Activated CD4-positive, alpha-beta T cell treated with anti-CD3 and anti-CD28 coated beads for 36 hours (primary cell): Measurements from ENCODE around the gene AGAP4. TPM values are rescaled to one million over a fixed set of nuclear protein-coding genes. Genes with fewer than 3 reads are reported as not detected.
"Not testable (repeated sequence)": the region's sequence is repeated elsewhere in the genome, so short reads cannot be mapped to it uniquely, and the experiment has no call there.

Experiments
- ATAC-seq: fragments of 200-7000 bp; cut with Tn5 transposase; one replicate; pipeline ENCODE4 v1.10.0; 2021; ENCODE audit warnings: mild to moderate bottlenecking, moderate library complexity
- CTCF ChIA-PET: fragments of 350-600 bp; sonication (Branson Sonifier 250); formaldehyde crosslinking; loops from one replicate; lab custom pipeline; 2021; ENCODE audit warnings: antibody characterized with exemption; lab: Charles Lee
- POLR2A ChIA-PET: fragments of 350-600 bp; sonication (Branson Sonifier 250); formaldehyde crosslinking; loops from one replicate; lab custom pipeline; 2021; ENCODE audit warnings: antibody characterized with exemption, inconsistent platforms; lab: Charles Lee
- DNase-seq: peaks from one replicate; pipeline ENCODE4 v3.0.0-alpha.2; 2020
- H3K27ac Mint-ChIP-seq: one replicate; pipeline ENCODE4 v1.8.0; 2021; ENCODE audit warnings: mixed read lengths
- H3K27me3 Mint-ChIP-seq: one replicate; pipeline ENCODE4 v1.8.0; 2021; ENCODE audit warnings: mixed read lengths
- H3K36me3 Mint-ChIP-seq: one replicate; pipeline ENCODE4 v1.8.0; 2021; ENCODE audit warnings: low read depth, mixed read lengths
- H3K4me1 Mint-ChIP-seq: one replicate; pipeline ENCODE4 v1.8.0; 2021; ENCODE audit warnings: mixed read lengths
- H3K4me3 Mint-ChIP-seq: one replicate; pipeline ENCODE4 v1.8.0; 2021; ENCODE audit warnings: mild to moderate bottlenecking, moderate library complexity, mixed read lengths
- H3K9me3 Mint-ChIP-seq: one replicate; pipeline ENCODE4 v1.8.0; 2021; ENCODE audit warnings: low read depth, mixed read lengths
- intact Hi-C, 2 experiments: fragments of 100-400 bp; cut with DNase I in 1 of 2; cut with micrococcal nuclease in 1 of 2; formaldehyde crosslinking; loops; one replicate each; pipeline versions ENCODE4 v1.14.2 to v1.15.1; 2022 to 2024; cut with DNase I, micrococcal nuclease
- total RNA-seq, 2 experiments: library from RNA; stranded (reverse); gene quantifications; one replicate each; pipeline ENCODE4 v1.2.3, GENCODE V29; 2021

AGAP4 gene
- 10 to 100 TPM; 21.9 to 22.7 TPM for total RNA-seq

GRCh38 chr10:45847400-45847799, at the start of gene AGAP4:
AGAP4 (minus strand) TSS chr10:45847500; CDS start chr10:45847347, 153 bp downstream.
- POLR2A ChIA-PET, H3K36me3 Mint-ChIP-seq, DNase-seq, intact Hi-C loops, H3K4me3 Mint-ChIP-seq, H3K27me3 Mint-ChIP-seq, ATAC-seq, H3K4me1 Mint-ChIP-seq, CTCF ChIA-PET, H3K27ac Mint-ChIP-seq, H3K9me3 Mint-ChIP-seq: not testable (repeated sequence)

GRCh38 chr10:45890721-45891120, 43.4 kb upstream of the AGAP4 start:
- POLR2A ChIA-PET, H3K36me3 Mint-ChIP-seq, CTCF ChIA-PET, H3K4me3 Mint-ChIP-seq, H3K4me1 Mint-ChIP-seq, H3K27ac Mint-ChIP-seq, intact Hi-C loops, DNase-seq, H3K27me3 Mint-ChIP-seq, ATAC-seq, H3K9me3 Mint-ChIP-seq: not testable (repeated sequence)

DNA sequence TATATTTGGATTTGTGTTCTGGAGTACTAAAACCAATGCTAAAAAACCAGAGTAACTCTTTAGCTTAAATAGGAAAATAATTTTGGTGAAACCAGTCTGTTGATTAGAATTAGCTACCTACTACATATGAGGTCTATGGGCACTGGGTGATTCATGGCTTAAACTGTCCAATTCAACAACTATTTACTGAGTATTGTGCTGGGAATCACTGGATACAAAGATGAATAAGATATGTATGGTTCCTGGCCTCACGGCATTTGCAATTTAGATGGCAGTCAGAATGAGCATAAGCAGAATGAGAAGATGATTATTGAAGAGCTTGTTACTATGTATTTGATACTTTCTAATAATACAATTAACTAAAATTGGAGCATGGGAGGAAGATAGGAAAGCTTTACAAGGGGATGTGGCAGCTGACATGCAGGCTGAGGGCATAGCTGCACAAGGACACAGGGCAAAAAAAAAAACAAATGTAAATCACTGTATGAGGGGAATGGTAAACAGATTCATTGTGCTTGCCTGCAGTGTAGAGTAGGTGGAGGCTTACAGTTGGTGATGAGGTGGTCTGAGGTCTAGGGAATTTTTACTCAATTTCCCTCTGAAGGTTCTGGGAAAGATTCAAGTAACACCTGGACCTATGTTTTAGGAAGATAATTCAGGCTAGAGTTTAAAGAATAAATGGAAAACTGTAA, 42.4 kb upstream of the AGAP4 start:
- H3K9me3 Mint-ChIP-seq, ATAC-seq, CTCF ChIA-PET, DNase-seq, POLR2A ChIA-PET, H3K4me3 Mint-ChIP-seq, H3K27ac Mint-ChIP-seq, intact Hi-C loops, H3K27me3 Mint-ChIP-seq, H3K36me3 Mint-ChIP-seq, H3K4me1 Mint-ChIP-seq: not testable (repeated sequence)

DNA sequence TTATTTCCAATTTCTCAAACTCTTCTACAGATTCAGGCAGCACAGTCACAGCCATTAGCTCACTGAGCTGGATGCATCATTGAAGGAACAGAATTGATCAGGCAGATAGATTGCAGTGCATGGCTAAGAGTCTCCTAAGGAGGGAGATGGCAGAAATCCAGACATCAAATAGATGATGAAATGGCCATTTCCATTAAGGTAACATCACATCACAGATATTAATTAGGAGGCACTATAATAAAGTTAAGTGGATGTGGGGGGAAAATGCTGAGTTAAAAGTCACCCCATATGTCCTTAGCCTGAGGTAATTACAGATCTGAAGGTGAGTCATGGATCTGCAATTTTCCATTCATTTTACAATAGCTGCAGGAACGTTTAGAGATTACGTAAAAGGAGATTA, 35.6 kb upstream of the AGAP4 start:
- H3K36me3 Mint-ChIP-seq, H3K27ac Mint-ChIP-seq, DNase-seq, H3K27me3 Mint-ChIP-seq, ATAC-seq, intact Hi-C loops, CTCF ChIA-PET, POLR2A ChIA-PET, H3K4me1 Mint-ChIP-seq, H3K9me3 Mint-ChIP-seq, H3K4me3 Mint-ChIP-seq: not testable (repeated sequence)

DNA sequence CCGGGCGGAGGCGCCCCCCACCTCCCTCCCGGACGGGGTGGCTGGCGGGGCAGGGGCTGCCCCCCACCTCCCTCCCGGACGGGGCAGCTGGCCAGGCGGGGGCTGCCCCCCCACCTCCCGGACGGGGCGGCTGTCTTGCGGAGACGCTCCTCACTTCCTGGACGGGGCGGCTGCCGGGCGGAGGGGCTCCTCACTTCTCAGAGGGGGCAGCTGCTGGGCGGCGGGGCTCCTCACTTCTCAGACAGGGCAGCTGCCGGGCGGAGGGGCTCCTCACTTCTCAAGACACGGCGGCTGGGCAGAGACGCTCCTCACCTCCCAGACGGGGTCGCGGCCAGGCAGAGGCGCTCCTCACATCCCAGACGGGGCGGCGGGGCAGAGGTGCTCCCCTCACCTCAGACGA, 18.1 kb upstream of the AGAP4 start:
- CTCF ChIA-PET, ATAC-seq, POLR2A ChIA-PET, H3K4me3 Mint-ChIP-seq, H3K4me1 Mint-ChIP-seq, H3K27ac Mint-ChIP-seq, DNase-seq, H3K27me3 Mint-ChIP-seq, H3K36me3 Mint-ChIP-seq, intact Hi-C loops, H3K9me3 Mint-ChIP-seq: not testable (repeated sequence)

DNA sequence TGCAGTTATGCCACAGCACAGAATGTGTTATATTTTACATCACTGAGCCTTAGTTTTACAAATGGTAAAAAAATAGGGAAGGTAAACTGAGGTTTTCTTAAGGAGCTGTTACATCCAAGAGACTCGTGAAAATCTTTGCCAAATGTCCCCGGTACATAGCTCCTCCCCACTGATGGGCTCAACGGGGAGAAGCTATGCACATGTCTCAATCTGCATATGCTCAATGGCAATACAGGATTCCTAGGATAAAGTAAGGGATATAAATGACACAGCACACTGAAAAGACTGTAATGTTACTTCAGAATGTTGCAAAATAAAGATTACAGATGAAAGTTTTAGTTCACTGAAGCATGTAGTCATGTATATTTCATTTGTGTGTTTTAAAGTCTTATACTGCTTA, 17.0 kb upstream of the AGAP4 start:
- H3K36me3 Mint-ChIP-seq, DNase-seq, intact Hi-C loops, H3K27me3 Mint-ChIP-seq, H3K9me3 Mint-ChIP-seq, ATAC-seq, H3K4me1 Mint-ChIP-seq, CTCF ChIA-PET, H3K27ac Mint-ChIP-seq, H3K4me3 Mint-ChIP-seq, POLR2A ChIA-PET: not testable (repeated sequence)

DNA sequence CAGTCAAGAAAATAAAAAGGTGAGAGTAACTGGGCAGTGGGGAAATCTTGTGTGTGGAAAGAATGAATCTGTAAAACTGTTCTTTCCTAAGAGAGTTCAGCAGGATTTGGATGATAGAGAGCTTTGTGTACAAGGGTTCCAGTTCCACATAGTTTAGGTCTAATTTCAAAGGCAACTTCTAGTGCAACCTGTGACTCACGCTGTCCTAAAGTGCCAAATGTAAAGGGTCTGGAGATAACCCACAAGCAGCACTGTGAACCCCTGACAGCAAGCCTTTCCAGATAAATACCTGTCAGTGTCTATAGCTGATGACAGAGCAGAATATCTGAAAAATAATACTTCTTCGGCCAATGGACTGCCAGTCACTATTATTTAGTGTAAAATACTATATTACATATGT, 16.3 kb upstream of the AGAP4 start:
- H3K4me3 Mint-ChIP-seq, intact Hi-C loops, POLR2A ChIA-PET, H3K4me1 Mint-ChIP-seq, ATAC-seq, H3K27me3 Mint-ChIP-seq, DNase-seq, H3K36me3 Mint-ChIP-seq, H3K27ac Mint-ChIP-seq, CTCF ChIA-PET, H3K9me3 Mint-ChIP-seq: not testable (repeated sequence)

GRCh38 chr10:45857931-45858330, 10.6 kb upstream of the AGAP4 start:
- ATAC-seq, H3K9me3 Mint-ChIP-seq, H3K4me1 Mint-ChIP-seq, H3K27ac Mint-ChIP-seq, H3K4me3 Mint-ChIP-seq, DNase-seq, H3K36me3 Mint-ChIP-seq, POLR2A ChIA-PET, CTCF ChIA-PET, intact Hi-C loops, H3K27me3 Mint-ChIP-seq: not testable (repeated sequence)

- H3K36me3 Mint-ChIP-seq, intact Hi-C loops, H3K4me1 Mint-ChIP-seq, H3K27ac Mint-ChIP-seq, CTCF ChIA-PET, POLR2A ChIA-PET, H3K9me3 Mint-ChIP-seq, ATAC-seq, DNase-seq, H3K4me3 Mint-ChIP-seq, H3K27me3 Mint-ChIP-seq: not testable (repeated sequence)
Measured at GRCh38 chr10:45848467-45848866, 1.2 kb upstream of the AGAP4 start.

DNA sequence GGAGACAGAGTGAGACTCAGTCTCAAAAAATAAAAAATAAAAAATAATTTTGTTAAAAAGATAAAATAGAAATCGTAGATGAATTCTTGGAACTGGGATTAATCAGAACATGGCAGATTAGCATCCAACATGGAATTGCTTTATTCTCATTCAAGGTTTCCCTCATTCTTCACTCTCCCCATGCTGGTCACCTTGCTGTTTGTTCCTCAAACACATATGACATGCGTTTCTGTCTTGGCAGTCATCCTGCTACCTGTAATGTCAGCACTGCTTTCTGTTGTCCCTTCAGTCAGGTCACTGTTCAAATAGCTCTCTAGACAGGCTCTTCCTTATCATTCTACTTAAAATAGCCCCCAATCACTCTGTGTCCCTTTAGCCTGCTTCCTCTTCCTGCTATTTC, 24.4 kb downstream of the AGAP4 start:
- POLR2A ChIA-PET, CTCF ChIA-PET, DNase-seq, H3K9me3 Mint-ChIP-seq, H3K27me3 Mint-ChIP-seq, H3K27ac Mint-ChIP-seq, H3K4me1 Mint-ChIP-seq, H3K36me3 Mint-ChIP-seq, intact Hi-C loops, ATAC-seq, H3K4me3 Mint-ChIP-seq: not testable (repeated sequence)

DNA sequence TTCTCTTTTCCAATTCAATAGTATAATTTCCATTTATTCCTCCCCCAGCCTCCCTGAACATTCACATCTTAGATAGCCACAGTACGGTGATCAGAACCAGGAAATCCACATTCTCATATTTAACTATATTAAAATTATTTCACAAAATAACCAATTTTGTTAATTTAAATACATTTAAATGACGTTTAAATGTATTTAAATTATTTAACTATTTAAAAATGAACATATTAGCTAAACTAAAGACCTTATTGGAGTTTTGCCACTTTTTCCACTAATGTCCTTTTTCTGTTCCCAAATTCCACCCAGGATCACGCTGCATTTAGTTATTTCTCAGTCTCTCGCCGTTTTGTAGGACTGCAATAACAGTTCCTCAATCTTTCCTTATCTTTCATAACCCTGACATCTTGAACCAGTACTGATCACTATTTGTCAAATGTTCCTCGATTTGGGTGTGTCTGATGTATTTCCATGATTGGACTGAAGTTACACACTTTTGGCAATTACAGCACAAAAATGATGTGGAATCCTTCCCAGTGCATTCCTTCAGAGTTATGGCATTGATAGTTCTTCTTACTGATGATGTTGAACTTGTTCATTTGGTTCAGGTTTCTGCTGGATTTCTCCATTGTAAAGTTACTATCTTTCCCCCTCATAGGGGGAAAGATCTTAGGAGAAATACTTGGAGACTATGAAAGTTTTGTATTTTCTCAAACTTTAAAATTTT, 27.0 kb downstream of the AGAP4 start:
- H3K27ac Mint-ChIP-seq, DNase-seq, H3K4me3 Mint-ChIP-seq, intact Hi-C loops, CTCF ChIA-PET, H3K9me3 Mint-ChIP-seq, H3K36me3 Mint-ChIP-seq, H3K4me1 Mint-ChIP-seq, POLR2A ChIA-PET, H3K27me3 Mint-ChIP-seq, ATAC-seq: not testable (repeated sequence)

DNA sequence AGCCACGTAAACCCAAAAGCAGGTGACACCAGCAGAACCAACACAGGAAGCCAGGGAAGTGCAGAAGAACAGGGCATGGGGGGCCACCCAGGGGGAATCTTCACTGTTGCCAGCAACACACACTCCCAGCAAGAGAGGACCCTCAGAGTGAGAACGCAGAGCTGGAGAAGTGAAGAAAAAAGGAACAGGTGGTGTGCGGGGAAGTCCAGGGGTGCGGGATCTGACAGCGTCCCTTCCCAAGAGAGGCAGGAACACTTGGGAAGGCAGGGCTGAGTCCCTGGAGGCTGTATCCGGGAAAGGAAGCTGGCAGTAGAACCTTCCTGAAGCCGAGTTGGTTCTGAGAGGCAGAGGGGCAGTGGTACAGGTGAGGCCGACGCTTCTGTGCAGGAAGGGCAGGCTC, 27.7 kb downstream of the AGAP4 start:
- H3K36me3 Mint-ChIP-seq, result peaks cover 1% of the 10 kb centered on the region
- H3K4me1 Mint-ChIP-seq, result no peaks in the 10 kb centered on the region
- ATAC-seq, result no peak
- no peak overlapping the region for H3K4me3 Mint-ChIP-seq
- no peaks in the 10 kb centered on the region for H3K27me3 Mint-ChIP-seq
- H3K27ac Mint-ChIP-seq, result no peak overlapping the region
- intact Hi-C loops, result no loop called here
- ChIA-PET POLR2A (no interaction called here), CTCF (no interaction called here)
- no peak for DNase-seq
- H3K9me3 Mint-ChIP-seq, result no peaks in the 10 kb centered on the region
